Thyroid gland (tissue), 4 donors: ENCODE results near the gene ZNF407. TPM values are rescaled to one million over a fixed set of nuclear protein-coding genes. Genes with fewer than 3 reads are reported as not detected.
A peak's percentile ranks its signal among the peaks of the same experiment; 100 is the strongest.

Experiments
- DNase-seq, 2 donors: peaks; one replicate each; pipeline ENCODE4 v3.0.0-alpha.2; 2019
- H3K27ac ChIP-seq, 3 donors: fragments of 200-600 bp; sonication (generic); 1 replicate in 2 of 3; 2 replicates in 1 of 3; pipeline ENCODE4 v1.5.1; 2016 to 2019; ENCODE audit warnings: mild to moderate bottlenecking in 1 of 3, moderate library complexity in 1 of 3
- H3K27me3 ChIP-seq: fragments of 200-600 bp; sonication (generic); one replicate; pipeline ENCODE4 v1.5.1; 2019
- H3K36me3 ChIP-seq, 2 donors: fragments of 200-600 bp; sonication (generic); one replicate each; pipeline ENCODE4 v1.5.1; 2016 to 2019
- H3K4me1 ChIP-seq, 2 donors: fragments of 200-600 bp; sonication (generic); one replicate each; pipeline ENCODE4 v1.5.1; 2017 to 2019
- H3K4me3 ChIP-seq, 3 donors: fragments of 200-600 bp; sonication (generic); replicated peaks in 1 of 3; 1 replicate in 2 of 3; 2 replicates in 1 of 3; pipeline ENCODE4 v1.5.1; 2016; ENCODE audit warnings: mild to moderate bottlenecking in 1 of 3
- H3K9me3 ChIP-seq: fragments of 200-600 bp; sonication (generic); one replicate; pipeline ENCODE4 v1.5.1; 2017
- CTCF ChIP-seq, 6 experiments: fragments of 200-600 bp in 3 of 6; fragments of 450-650 bp in 3 of 6; sonication (generic) in 3 of 6; IDR thresholded peaks; one replicate each; pipeline ENCODE4 v1.5.1; 2016 to 2019; ENCODE audit warnings: antibody characterized with exemption in 6 of 6, mild to moderate bottlenecking in 2 of 6, inconsistent platforms in 1 of 6, moderate library complexity in 1 of 6
- POLR2A ChIP-seq, 2 donors: fragments of 450-650 bp; IDR thresholded peaks; one replicate each; pipeline ENCODE4 v1.6.1; 2017; ENCODE audit warnings: antibody characterized with exemption in 2 of 2, mild to moderate bottlenecking in 2 of 2, moderate library complexity in 1 of 2
- WGBS, 2 donors: methylation state at CpG; one replicate each; pipeline ENCODE4 v1.1.5; 2017; 5-methylcytosine and 5-hydroxymethylcytosine counted together
- intact Hi-C: fragments of 100-400 bp; cut with DNase I; formaldehyde crosslinking; loops from one replicate; pipeline ENCODE4 v1.15.1; 2023
- total RNA-seq, 4 donors: library from RNA; depleted of rRNA; stranded (reverse); fragments of >200 nt; gene quantifications; one replicate each; pipeline ENCODE4 v1.2.3, GENCODE V29; 2016

The ZNF407 gene
- total RNA-seq, 4 donors from 2014 or later: 20.2 to 40.0 (median 26.4) TPM

GRCh38 chr18:75068682-75069435 is 471.2 kb downstream of the ZNF407 start:
- no peaks in the 10 kb centered on the region for H3K9me3 ChIP-seq
- H3K4me1 ChIP-seq: peaks cover 18 to 33% of the 10 kb centered on the region in 2 donors
- intact Hi-C loops: no loop called here
- H3K36me3 ChIP-seq: no peaks in the 10 kb centered on the region
- 89 to 97% methylated on average over 20 of the region's 20 CpGs for WGBS, 2 donors
- no peak for DNase-seq
- H3K27me3 ChIP-seq: no peaks in the 10 kb centered on the region
- TF ChIP-seq CTCF (IDR thresholded peaks at IDR 0.05) (no peak), POLR2A (IDR thresholded peaks at IDR 0.05) (no peak)
- H3K27ac ChIP-seq: peak overlapping the region in 2 of 3 donors; percentile 96 to 98
- no peak overlapping the region for H3K4me3 ChIP-seq

GRCh38 chr18:75070235-75070624 is 472.6 kb downstream of the ZNF407 start:
- H3K9me3 ChIP-seq: no peaks in the 10 kb centered on the region
- peak; percentile 54 to 63 for DNase-seq
- H3K4me1 ChIP-seq: peaks cover 18 to 33% of the 10 kb centered on the region in 2 donors
- peak overlapping the region in 1 of 3 donors; percentile 8 for H3K4me3 ChIP-seq
- peak overlapping the region; percentile 87 to 98 (median 96) for H3K27ac ChIP-seq
- no peak for TF ChIP-seq CTCF (IDR thresholded peaks at IDR 0.05)
- WGBS, 2 donors: 54 to 63% methylated on average over 14 to 16 of the region's 16 CpGs
- intact Hi-C loops: loop anchor here (10.0 kb wide), 1 partner anchor 135 kb away; the partner anchor contains the start of gene PTGR3
- no peaks in the 10 kb centered on the region for H3K36me3 ChIP-seq
- H3K27me3 ChIP-seq: no peaks in the 10 kb centered on the region

GRCh38 chr18:75070625-75071483 is 473.2 kb downstream of the ZNF407 start:
- intact Hi-C loops: loop anchor here (10.0 kb wide), 1 partner anchor 134 kb away; the partner anchor contains the start of gene PTGR3
- DNase-seq: peak; percentile 56 to 59
- 46% methylated on average over 22 of the region's 22 CpGs for WGBS, 2 donors
- Histone ChIP-seq H3K27me3 (no peaks in the 10 kb centered on the region), H3K27ac (peak overlapping the region; percentile 87 to 98 (median 96)), H3K36me3 (no peaks in the 10 kb centered on the region), H3K9me3 (no peaks in the 10 kb centered on the region), H3K4me1 (peaks cover 18 to 33% of the 10 kb centered on the region in 2 donors), H3K4me3 (peak overlapping the region in 1 of 3 donors; percentile 8)
- TF ChIP-seq POLR2A (IDR thresholded peaks at IDR 0.05) (peak in 1 of 2 donors; percentile 74), CTCF (IDR thresholded peaks at IDR 0.05) (no peak)

- H3K27me3 ChIP-seq: no peaks in the 10 kb centered on the region
- H3K36me3 ChIP-seq: no peaks in the 10 kb centered on the region
- no peak overlapping the region for H3K4me3 ChIP-seq
- peak overlapping the region; percentile 87 to 98 (median 96) for H3K27ac ChIP-seq
- DNase-seq: no peak
- H3K9me3 ChIP-seq: no peaks in the 10 kb centered on the region
- intact Hi-C loops: loop anchor here (10.0 kb wide), 1 partner anchor 133 kb away; the partner anchor contains the start of gene PTGR3
- WGBS, 2 donors: 85 to 88% methylated on average over 9 of the region's 9 CpGs
- peaks cover 18 to 33% of the 10 kb centered on the region in 2 donors for H3K4me1 ChIP-seq
- no peak for TF ChIP-seq POLR2A (IDR thresholded peaks at IDR 0.05)
- no peak for TF ChIP-seq CTCF (IDR thresholded peaks at IDR 0.05)
Measured at GRCh38 chr18:75071484-75071785, 473.8 kb downstream of the ZNF407 start.
